Left colon (tissue), 2 donors: Measurements from ENCODE around the gene PAOX. TPM values are rescaled to one million over a fixed set of nuclear protein-coding genes. Genes with fewer than 3 reads are reported as not detected.
"Not testable (repeated sequence)": the region's sequence is repeated elsewhere in the genome, so short reads cannot be mapped to it uniquely, and the experiment has no call there.

Experiments used
- ATAC-seq: fragments of 200-7000 bp; cut with Tn5 transposase; one replicate; pipeline ENCODE4 v1.9.1; 2020; ENCODE audit warnings: mild to moderate bottlenecking, moderate library complexity
- DNase-seq, 2 donors: peaks; one replicate each; pipeline ENCODE4 v3.0.0-alpha.2; 2020
- intact Hi-C, 2 donors: fragments of 100-400 bp; cut with DNase I in 1 of 2; cut with micrococcal nuclease in 1 of 2; formaldehyde crosslinking; loops; one replicate each; pipeline versions ENCODE4 v1.11.2 to v1.14.0; 2022; cut with DNase I, micrococcal nuclease
- total RNA-seq, 2 donors: library from RNA; stranded (reverse); fragmentation: NEBNext Ultra II Directional; extraction: Animal tissue kit (Norgen Biotek cat#: 25700); gene quantifications; one replicate each; pipeline ENCODE4 v1.2.1, GENCODE V29; 2021
- donor health status: DM: no; HTN: no; CAD: no.
- donor health status: DM: yes; HTN: yes; CAD: no.

Gene PAOX
- total RNA-seq, 2 donors from 2014 or later, result 9.3 to 10.5 TPM

DNA sequence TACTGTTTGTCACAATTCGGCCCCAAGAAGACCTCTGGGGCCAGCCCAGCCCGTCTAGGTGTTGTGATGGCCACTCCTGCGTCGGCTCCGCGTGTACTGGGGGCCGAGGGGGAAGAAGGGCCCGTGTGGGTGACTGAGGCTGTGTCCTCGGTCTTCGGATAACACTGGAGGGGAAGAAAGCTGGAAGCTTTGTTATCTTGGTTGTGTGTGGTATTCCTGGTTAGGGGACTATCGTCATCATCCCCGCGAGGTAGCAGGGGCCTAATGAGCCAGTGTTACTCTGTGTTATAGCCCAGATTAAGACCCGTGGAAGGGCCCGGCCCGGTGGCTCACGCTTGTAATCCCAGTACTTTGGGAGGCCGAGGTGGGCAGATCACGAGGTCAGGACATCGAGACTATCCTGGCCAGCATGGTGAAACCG lies 15.7 kb downstream of the PAOX start:
- ATAC-seq (peak; percentile 10), DNase-seq (no peak)
- intact Hi-C loops, result no loop called here

DNA sequence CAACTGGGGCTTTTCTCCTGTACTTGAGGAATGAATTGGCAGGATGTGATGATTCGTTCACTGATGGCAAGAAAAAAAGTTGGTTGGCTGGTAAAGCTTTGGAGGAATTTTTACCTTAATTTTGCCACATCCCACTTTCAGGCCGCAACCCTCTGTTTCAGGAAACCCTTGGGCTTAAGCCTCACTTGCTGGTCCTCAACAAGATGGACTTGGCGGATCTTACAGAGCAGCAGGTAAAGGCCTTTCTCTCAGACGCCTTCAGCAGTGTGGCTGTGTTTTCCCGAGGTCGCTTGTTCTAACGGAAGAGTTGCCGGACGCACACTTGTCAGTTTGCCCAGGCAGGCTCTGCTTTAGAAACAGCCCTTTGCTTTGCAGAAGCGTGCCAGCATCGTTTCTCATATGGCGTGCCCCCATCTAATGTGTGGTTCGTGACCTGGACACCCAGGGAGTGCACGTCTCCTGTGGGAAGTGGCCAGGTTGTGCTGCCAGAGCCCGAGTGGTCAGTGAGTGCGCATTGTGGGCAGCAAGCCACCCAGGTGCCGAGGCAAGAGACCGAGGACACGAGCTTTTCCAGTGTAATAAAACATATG lies 17.1 kb downstream of the PAOX start:
- no peak for DNase-seq
- no peak for ATAC-seq
- intact Hi-C loops, result no loop called here

DNA sequence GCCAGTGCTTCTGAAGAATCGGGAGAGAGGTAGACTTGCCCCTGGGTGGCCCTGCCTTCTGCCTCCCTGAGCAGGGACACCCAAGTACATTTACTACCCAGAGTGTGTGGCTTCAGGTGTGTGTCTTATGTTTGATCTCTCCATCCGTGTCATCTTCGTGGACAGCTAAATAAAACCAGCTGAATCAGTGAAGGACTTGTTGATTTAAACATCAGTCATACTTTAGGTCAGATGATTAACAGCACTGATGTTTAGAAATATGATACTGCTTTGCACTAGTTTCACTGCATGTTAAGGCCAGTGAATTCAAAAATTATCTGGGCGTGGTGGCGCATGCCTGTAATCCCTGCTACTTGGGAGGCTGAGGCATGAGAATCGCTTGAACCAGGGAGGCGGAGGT lies 18.9 kb downstream of the PAOX start:
- intact Hi-C loops, result no loop called here
- no peak for DNase-seq
- no peak for ATAC-seq

DNA sequence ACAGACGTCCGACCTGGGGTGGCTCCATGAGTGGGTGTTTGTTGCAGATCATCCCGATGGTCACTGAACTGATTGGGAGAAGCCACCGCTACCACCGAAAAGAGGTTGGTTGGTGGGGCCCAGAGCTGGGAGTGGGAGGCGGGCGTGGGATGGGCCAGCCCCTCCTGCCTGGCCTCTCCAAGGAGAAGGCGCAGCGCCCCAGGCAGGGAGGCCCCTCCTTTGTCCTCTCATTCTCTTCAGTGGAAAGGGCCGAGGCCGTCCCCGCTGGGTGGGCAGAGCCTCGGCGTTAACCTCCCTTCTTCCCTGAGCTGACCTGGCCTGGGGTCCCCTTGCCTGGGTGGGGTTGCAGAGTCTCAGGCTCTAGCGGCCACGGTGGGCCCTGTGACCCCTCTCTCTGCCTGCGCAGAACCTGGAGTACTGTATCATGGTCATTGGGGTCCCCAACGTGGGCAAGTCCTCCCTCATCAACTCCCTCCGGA lies 20.1 kb downstream of the PAOX start:
- no peak for DNase-seq
- ATAC-seq, result no peak
- intact Hi-C loops, result no loop called here

GRCh38 chr10:133400624-133401424 lies 21.8 kb downstream of the PAOX start:
- DNase-seq (no peak), ATAC-seq (peak; percentile 23)
- intact Hi-C loops, result no loop called here

GRCh38 chr10:133401500-133401899 lies 22.4 kb downstream of the PAOX start:
- no peak for ATAC-seq
- intact Hi-C loops, result no loop called here
- no peak for DNase-seq

- DNase-seq (no peak), ATAC-seq (no peak)
- intact Hi-C loops, result no loop called here
Measured at GRCh38 chr10:133401981-133402725, 23.1 kb downstream of the PAOX start.

DNA sequence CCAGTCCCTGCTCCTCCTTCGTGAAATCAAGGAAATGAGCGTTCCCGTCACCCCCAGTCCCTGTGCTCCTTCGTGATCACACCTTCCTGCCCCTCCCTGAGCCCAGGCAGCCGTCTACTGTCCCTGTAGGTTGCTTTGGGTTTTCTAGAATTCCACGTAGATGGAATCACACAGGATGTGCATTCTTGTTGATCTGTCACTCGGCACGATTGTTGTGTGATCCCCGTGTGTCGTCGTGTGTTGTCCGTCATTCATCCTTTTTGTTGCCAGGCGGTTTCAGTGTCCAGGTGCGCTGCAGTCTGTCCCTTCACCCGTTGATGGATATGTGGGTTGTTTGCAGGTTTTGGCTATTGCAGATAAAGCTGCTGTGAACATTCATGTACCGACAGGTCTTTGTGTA lies 24.3 kb downstream of the PAOX start:
- no peak for ATAC-seq
- intact Hi-C loops, result no loop called here
- DNase-seq, result no peak

GRCh38 chr10:133403784-133404183 lies 24.7 kb downstream of the PAOX start:
- DNase-seq (no peak), ATAC-seq (no peak)
- intact Hi-C loops, result no loop called here

GRCh38 chr10:133405272-133405671 lies 26.2 kb downstream of the PAOX start:
- no peak for ATAC-seq
- DNase-seq, result no peak
- intact Hi-C loops, result no loop called here

GRCh38 chr10:133405844-133406527 lies 26.9 kb downstream of the PAOX start:
- intact Hi-C loops, result no loop called here
- no peak for ATAC-seq

DNA sequence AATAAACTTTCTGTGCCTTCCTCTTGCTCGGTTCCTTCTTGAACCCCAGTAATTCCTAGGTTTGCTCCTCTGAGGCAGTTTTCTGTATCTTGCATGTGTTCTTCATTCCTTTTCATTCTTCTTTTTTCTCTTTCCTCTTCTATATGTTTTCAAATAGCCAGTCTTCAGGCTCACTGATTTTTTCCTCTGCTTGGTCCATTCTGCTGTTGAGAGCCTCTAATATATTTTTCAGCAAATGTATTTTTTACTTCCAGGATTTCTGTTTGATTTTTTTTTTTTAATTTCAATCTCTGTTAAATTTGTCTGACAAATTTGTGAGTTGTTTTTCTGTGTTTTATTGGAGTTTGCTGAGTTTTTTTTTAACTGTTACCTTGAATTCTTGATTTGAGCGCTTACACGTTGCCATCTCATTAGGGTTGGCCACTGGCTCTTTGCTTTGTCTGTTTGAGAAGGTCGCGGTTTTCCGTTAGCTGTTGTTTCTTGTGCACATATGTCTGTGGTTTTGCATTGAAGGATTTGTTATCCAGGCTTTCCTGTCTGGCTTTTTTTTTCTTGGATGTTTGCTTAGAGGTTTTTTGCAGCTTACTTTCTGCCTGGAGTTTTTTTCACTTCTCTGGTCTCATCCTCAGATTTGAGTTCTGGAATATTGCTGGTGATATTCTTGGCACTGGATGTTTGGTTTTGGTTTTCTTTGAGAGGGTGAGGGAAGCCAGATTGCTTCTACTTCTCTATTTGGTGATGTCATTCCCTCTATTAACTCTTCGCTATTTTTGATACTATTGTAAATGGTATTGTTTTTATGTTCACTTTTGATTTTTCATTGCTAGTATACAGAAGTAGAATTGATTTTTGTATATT lies 32.7 kb downstream of the PAOX start:
- DNase-seq (no peak), ATAC-seq (no peak)
- intact Hi-C loops, result no loop called here

More at GRCh38 chr10:133405844-133406527, 26.9 kb downstream of the PAOX start:
- no peak for DNase-seq

DNA sequence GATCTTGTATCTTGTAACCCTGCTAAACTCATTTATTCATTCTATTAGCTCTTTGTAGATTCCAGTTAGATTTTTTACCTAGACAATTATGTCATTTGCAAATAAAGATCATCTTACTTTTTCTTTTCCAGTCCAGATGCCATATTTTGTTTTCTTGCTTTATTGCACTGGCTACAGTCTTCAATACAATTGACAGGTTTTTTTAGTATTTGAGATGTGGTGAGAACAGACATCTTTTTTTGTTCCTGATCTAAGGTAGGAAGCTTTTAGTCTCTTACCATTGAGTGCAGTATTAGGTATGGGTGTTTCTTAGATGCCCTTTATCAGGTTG lies 33.3 kb downstream of the PAOX start:
- no peak for DNase-seq
- ATAC-seq, result no peak
- intact Hi-C loops, result no loop called here

GRCh38 chr10:133414401-133414800 lies 35.3 kb downstream of the PAOX start:
- DNase-seq, intact Hi-C loops, ATAC-seq: not testable (repeated sequence)

GRCh38 chr10:133415752-133416151 lies 36.7 kb downstream of the PAOX start:
- no peak for ATAC-seq
- DNase-seq, result no peak
- intact Hi-C loops, result no loop called here

DNA sequence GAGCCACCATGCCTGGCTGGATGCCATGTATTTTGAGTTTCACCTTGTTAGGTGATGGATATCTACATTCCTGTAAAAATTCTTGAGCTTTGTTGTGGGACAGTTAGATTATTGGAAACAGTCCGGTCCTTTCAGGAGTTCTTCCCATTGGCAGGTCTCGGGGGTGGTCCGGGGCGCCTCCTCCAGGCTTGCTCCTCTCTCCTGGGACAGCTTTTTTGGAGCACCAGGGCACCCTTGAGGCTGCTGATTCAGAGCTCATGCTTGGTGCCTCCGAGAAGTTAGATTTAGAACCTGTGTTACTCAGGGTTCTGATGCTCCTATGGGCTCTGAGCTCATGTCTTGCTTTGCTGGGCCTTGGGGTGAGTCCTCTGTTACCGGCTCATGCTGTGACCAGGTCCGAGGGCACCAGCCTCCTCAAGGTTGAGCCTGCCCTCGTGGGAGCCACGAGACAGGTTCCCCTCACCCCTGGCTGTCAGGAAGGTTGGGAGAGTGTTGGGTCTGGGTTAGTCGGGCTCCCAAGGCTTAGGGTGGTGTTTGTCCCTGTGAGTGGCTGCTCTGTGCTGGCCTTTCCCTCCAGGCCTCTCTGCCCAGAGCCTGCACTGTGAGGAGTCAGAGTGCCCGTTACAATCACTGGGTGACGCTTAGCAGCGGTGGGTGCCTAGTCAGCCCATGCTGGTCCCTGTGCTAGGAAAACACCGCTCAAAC lies 39.4 kb downstream of the PAOX start:
- intact Hi-C loops, result no loop called here
- no peak for ATAC-seq
- DNase-seq, result no peak

- ATAC-seq (no peak), DNase-seq (no peak)
- intact Hi-C loops, result no loop called here
Measured at GRCh38 chr10:133419211-133419950, 40.3 kb downstream of the PAOX start.
